AG10803 (cell line): ENCODE measurements around the gene DDX51.

ENCODE experiments used
- DNase-seq: peaks from one replicate; pipeline ENCODE4 v3.0.0; 2010; ENCODE audit warnings: low read depth
- H3K4me3 ChIP-seq: 2 replicates; pipeline ENCODE4 v1.5.1; 2011; ENCODE audit warnings: mild to moderate bottlenecking, low read length, control low read depth
- TF ChIP-seq, protein P1 (sequence below): conservative IDR thresholded peaks from 2 replicates; pipeline ENCODE4 v1.5.1; 2011; ENCODE audit warnings: mild to moderate bottlenecking, low read length, control low read depth, inconsistent platforms

The DDX51 gene

DNA sequence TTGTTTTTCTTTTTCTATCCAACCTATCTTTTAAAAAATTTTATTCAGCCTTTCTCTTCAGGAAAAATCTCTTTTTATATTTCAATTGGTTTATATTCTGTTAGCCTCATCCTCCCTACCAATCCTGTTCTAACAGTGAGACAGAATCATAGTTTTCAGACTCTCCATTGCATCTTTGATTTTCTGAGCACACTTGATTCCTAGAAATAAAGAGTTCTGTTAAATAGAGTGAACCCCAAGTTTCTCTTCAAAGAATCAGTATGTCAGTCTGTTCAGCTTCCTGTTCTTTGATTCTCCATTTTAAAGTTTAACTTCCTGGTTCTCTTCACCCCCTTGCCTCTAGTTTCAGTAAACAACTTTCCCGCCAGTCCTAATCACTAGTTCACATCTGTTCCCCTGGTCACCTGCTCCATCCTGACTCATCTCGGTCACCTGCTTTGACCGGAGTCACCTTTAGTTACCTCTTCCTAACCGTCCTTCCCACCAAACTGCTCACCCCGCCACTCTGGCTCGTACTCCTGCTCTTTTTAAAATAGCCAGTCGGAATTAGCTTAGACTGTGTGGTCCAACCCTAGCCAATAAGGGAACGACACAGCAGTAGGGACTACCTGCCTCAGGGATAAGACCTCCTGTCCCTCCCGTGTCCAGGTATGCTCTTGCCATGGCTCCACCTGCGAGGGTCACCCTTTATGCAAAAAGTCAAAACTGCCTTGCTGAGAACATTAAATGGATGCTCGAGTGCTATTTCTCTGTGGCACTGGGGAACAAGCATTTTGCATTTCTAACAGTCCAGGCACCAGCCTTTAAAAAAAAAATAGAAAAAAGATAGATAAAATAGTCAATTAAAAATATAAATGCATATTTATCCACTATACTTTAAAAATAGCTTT, 48.4 kb downstream of the DDX51 start:
- TF ChIP-seq, protein P1, sequence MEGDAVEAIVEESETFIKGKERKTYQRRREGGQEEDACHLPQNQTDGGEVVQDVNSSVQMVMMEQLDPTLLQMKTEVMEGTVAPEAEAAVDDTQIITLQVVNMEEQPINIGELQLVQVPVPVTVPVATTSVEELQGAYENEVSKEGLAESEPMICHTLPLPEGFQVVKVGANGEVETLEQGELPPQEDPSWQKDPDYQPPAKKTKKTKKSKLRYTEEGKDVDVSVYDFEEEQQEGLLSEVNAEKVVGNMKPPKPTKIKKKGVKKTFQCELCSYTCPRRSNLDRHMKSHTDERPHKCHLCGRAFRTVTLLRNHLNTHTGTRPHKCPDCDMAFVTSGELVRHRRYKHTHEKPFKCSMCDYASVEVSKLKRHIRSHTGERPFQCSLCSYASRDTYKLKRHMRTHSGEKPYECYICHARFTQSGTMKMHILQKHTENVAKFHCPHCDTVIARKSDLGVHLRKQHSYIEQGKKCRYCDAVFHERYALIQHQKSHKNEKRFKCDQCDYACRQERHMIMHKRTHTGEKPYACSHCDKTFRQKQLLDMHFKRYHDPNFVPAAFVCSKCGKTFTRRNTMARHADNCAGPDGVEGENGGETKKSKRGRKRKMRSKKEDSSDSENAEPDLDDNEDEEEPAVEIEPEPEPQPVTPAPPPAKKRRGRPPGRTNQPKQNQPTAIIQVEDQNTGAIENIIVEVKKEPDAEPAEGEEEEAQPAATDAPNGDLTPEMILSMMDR, result no peak
- DNase-seq, result no peak
- H3K4me3 ChIP-seq, result no peak overlapping the region

- no peak for DNase-seq
- H3K4me3 ChIP-seq, result no peak overlapping the region
- TF ChIP-seq, protein P1, result no peak
These were observed 49.7 kb downstream of the DDX51 start for GRCh38 chr12:132094269-132094891.

DNA sequence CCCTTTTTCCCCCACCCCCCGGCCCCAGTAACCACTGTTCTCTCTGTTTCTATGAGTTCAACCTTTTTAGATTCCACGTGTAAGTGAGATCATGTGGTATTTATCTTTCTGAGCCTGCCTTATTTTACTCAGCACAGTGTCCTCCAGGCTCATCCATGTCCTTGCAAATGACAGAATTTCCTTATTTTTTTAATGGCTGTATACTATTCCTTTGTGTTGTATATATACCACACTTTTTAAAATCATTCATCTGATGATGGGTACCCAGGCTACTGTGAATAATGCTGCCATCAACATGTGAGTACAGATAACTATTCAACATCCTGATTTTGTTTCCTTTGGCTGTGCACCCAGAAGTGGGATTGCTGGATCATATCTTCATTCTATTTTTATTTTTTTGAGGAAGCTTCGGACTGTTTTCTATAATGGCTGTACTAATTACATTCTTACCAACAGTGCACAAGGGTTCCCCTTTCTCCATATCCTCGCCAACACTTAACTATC, 54.7 kb downstream of the DDX51 start:
- TF ChIP-seq, protein P1, result no peak
- H3K4me3 ChIP-seq, result no peak overlapping the region
- no peak for DNase-seq
